ENCODE data around the gene COX4I2. TPM values are rescaled to one million over a fixed set of nuclear protein-coding genes. Genes with fewer than 3 reads are reported as not detected.
"Not testable (repeated sequence)": the region's sequence is repeated elsewhere in the genome, so short reads cannot be mapped to it uniquely, and the experiment has no call there.

Gene COX4I2
- total RNA-seq, 1 experiment from 2014 or later, result not detected

DNA sequence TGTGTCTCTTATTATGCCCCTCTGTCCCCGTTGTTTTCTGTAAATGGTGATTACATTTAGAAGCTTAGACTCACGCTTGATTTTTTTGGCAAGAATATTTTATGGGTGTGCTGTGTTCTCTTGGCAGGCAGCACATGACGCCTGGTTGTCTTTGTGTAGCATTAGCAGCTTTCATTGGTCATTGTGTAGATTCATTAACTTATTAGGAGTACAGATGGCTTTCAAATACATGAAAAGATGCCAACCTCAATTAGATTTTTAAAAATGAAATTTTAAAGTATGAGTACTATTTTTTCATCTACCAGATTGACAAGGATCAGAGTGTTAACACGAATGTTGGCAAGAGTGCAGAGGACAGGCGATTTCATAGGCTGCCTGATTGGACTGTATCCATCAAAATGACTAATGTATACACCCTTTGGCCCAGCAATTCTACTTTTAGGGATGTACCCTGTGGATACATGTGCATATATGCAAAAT, 15.2 kb downstream of the COX4I2 start:
- Histone ChIP-seq H3K9me3 (replicated peaks) (no peaks in the 10 kb centered on the region), H3K27me3 (replicated peaks) (no peaks in the 10 kb centered on the region), H3K4me3 (no peak overlapping the region), H3K27ac (no peak overlapping the region), H3K36me3 (no peaks in the 10 kb centered on the region), H3K4me1 (replicated peaks) (peaks cover 6% of the 10 kb centered on the region)
- no peak for DNase-seq (ENCODE audit: low read depth in 1 of 2, low spot score in 2 of 2)

DNA sequence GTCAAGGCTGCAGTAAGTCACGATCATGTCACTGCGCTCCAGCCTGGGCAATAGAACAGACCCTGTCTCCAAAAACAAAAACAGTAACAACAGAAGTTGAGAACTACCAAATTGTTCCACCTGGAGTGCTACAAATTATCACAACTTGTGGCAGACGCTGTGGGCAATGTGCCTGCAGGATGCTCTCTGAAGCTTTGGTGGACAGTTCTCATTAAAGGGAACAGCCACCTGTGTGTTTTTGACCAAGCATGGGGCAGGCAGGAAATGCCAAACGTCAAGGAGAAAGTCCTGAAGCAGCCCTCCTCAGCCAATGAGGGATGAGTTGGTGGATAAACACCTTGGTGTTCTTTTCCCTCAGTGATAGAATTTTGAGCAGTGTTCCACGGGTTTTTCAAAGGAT, 15.8 kb downstream of the COX4I2 start:
- Histone ChIP-seq H3K9me3 (replicated peaks) (no peaks in the 10 kb centered on the region), H3K4me3 (no peak overlapping the region), H3K27ac (no peak overlapping the region), H3K36me3 (no peaks in the 10 kb centered on the region), H3K4me1 (replicated peaks) (peaks cover 6% of the 10 kb centered on the region), H3K27me3 (replicated peaks) (no peaks in the 10 kb centered on the region)
- DNase-seq (ENCODE audit: low read depth in 1 of 2, low spot score in 2 of 2), result no peak

DNA sequence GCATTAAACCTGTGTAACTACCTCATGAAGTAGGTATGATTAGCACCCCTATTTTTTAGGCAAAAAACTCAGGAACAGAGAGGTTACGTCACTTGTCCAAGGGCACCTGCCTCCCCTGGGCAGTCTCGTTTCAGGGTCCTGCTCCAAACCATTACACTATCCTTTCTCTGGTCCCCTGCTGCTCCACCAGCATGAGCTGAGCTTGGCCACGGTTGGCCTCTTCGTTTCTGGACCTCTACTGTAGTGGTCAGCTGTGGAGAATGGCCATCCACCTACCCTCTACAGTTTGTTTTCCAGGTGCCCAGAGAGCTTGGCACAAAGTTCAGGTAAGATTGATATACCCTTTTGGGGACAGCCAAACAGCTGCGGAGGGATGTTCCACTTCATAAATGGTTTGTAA, 16.8 kb downstream of the COX4I2 start:
- no peak overlapping the region for H3K4me3 ChIP-seq
- no peak for DNase-seq (ENCODE audit: low read depth in 1 of 2, low spot score in 2 of 2)
- H3K27me3 ChIP-seq (replicated peaks), result no peaks in the 10 kb centered on the region
- H3K4me1 ChIP-seq (replicated peaks), result peaks cover 6% of the 10 kb centered on the region
- no peak overlapping the region for H3K27ac ChIP-seq
- H3K36me3 ChIP-seq, result no peaks in the 10 kb centered on the region
- H3K9me3 ChIP-seq (replicated peaks), result no peaks in the 10 kb centered on the region

DNA sequence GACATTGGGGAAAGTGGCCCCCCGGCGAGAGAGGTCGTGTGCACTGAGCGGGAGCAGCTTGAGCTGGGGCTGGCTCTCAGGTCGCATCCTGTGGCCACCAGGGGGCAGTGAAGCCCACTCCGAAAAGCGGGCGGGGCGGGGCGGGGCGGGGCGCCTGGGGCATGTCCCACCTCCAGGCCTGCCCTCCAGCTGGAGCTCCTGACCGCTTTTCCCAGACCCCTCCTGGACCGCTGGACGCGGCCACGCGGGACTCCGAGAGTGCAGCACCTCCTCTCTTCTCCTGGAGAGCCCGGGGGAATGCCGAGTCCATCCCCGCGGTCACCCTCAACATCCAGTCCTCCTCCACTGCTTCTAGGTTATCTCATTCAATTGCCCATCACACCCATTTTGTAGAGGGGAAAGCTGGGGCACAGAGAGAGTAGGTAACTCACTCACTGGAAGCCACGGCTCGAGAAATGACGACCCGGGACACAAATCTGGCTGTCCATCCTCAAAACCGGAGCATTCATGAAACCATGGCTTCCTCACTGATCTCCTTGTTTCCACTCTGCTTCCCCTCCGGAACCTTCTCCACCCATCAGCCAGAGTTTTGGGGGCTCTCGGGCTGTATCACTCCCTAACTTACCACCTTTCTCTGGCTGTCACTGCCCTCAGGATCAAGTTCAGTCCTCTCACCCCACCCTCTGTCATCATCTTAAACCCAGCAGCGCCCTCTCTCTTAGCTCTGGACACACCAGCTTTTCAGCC, 24.1 kb downstream of the COX4I2 start:
- H3K27me3 ChIP-seq (replicated peaks), result no peaks in the 10 kb centered on the region
- no peaks in the 10 kb centered on the region for H3K9me3 ChIP-seq (replicated peaks)
- peak overlapping the region; percentile 9; the same call in 1 of the 2 replicates for H3K4me3 ChIP-seq
- peak overlapping the region; percentile 49 for H3K27ac ChIP-seq
- peaks cover 33% of the 10 kb centered on the region for H3K36me3 ChIP-seq
- DNase-seq (ENCODE audit: low read depth in 1 of 2, low spot score in 2 of 2), result peak; percentile 81 to 82
- peaks cover 39% of the 10 kb centered on the region for H3K4me1 ChIP-seq (replicated peaks)

DNA sequence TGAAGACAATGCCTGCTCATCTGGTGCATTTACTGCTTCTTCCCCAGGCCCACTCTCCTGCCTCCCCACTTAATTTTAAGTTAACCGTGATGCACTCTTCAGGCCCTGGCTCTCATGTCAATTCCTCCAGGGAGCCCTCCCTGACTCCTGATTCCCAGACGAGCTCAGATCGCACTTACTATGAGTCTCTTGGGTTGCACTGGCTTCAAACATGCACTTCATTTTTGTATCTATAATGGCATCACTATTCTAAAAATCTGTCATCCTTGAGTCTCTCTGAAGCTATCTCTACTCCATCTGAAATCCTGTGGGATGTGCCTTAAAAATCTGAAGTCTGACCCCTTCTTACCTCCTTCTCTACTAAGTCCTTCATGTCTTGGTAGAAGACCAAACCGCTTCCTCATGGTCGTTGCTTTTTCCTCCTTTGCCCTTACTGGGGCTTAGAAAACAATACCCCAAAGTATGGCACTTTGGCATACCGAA, 24.7 kb downstream of the COX4I2 start:
- DNase-seq (ENCODE audit: low read depth in 1 of 2, low spot score in 2 of 2), result no peak
- no peaks in the 10 kb centered on the region for H3K27me3 ChIP-seq (replicated peaks)
- H3K27ac ChIP-seq, result no peak overlapping the region; the same call in 1 of the 2 replicates
- no peak overlapping the region for H3K4me3 ChIP-seq
- H3K9me3 ChIP-seq (replicated peaks), result no peaks in the 10 kb centered on the region
- peaks cover 39% of the 10 kb centered on the region for H3K4me1 ChIP-seq (replicated peaks)
- peaks cover 40% of the 10 kb centered on the region for H3K36me3 ChIP-seq

DNA sequence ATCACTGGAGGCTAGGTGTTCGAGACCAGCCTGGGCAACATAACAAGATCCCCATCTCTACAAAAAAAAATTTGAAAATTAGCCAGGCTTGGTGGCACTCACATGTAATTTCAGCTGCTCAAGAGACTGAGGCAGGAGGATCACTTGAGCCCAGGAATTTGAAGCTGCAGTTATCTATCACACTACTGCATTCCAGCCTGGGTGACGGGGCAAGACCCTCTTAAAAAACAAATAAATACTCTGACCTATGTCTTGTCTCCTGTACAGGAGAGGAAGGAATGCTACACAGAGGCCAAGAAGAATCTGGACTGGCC, 25.8 kb downstream of the COX4I2 start:
- Histone ChIP-seq H3K4me3 (no peak overlapping the region), H3K27ac (peak overlapping the region; percentile 41), H3K4me1 (replicated peaks) (peaks cover 39% of the 10 kb centered on the region), H3K27me3 (replicated peaks) (no peaks in the 10 kb centered on the region), H3K9me3 (replicated peaks) (no peaks in the 10 kb centered on the region), H3K36me3 (peaks cover 48% of the 10 kb centered on the region)
- peak in 1 of 2 experiments; percentile 75 for DNase-seq (ENCODE audit: low read depth in 1 of 2, low spot score in 2 of 2)

DNA sequence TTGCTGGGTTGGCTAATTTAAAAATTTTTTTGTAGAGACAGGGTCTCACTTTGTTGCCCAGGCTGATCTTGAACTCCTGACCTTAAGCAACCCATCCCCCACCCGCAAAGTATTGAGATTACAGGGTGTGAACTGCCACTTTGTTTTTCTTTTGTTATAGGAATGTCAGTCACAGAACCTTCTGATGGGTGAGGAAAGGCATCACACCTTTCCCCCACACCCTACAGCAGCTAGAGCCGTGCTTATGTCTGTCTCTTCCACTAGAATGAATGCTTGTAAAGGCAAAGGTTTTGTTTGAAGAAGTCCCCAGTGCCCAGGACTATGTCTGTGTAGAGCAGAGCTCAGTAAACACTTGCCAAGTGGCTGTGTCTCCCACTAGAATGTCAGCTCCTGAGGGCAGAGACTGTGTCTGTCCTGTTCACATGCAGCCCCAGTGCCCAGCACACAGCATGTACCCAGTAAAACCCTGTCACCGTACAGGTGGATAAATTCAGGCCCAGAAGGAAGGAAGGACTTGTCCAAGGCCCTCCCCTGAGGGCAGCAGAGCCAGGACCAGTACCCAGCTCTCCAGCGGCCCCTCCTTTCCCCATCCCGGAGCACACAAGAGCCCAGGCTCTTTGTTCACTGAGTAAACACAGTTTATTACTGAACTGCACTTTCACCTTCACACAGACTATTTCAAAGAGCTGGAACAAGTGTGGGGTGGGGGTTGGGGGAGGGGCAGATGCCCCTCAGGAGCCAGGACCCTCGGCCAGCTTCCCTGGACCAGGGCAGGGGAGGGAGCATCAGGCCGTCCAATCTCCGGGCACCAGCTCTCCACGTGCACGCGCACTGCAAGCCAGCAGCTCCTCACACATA, 26.4 kb downstream of the COX4I2 start:
- Histone ChIP-seq H3K27ac (peak overlapping the region; percentile 41), H3K4me1 (replicated peaks) (peaks cover 42% of the 10 kb centered on the region), H3K27me3 (replicated peaks) (no peaks in the 10 kb centered on the region), H3K9me3 (replicated peaks) (no peaks in the 10 kb centered on the region), H3K36me3 (peaks cover 54% of the 10 kb centered on the region), H3K4me3 (no peak overlapping the region)
- peak in 1 of 2 experiments; percentile 78 for DNase-seq (ENCODE audit: low read depth in 1 of 2, low spot score in 2 of 2)

DNA sequence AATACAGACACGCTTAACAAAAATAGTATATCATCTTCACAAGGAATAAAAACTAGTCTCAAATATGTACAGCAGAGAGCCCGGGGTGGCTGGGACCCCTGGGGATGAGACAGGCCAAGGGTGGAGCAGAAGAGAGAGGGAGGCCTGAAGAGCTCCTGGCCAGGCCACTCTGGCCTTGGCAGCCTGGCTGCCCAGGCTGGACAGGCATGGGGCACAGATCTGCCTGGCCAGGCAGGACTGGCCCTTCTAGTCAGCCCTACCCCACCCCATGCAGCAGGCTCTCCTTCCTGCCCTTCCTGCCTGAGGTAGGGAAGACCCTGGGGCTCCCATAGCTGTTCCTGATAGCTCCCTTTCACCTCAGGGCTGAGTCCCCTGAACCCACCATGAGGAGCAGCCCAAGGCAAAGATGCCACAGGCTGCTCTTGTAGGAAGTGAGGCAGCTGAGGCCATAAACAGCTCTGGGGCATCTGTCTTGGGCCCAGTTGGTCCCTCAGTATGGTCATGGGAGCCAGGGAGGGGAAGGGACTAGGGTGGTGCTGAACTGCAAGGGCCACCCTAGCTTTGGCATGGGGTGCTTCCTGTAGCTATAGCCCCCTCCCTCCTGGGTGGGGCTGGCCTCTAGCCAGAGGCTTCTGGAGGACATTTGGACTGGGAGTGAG, 27.1 kb downstream of the COX4I2 start:
- Histone ChIP-seq H3K4me3 (no peak overlapping the region), H3K9me3 (replicated peaks) (no peaks in the 10 kb centered on the region), H3K4me1 (replicated peaks) (peaks cover 50% of the 10 kb centered on the region), H3K27me3 (replicated peaks) (no peaks in the 10 kb centered on the region), H3K27ac (no peak overlapping the region), H3K36me3 (peaks cover 61% of the 10 kb centered on the region)
- peak in 1 of 2 experiments; percentile 17 for DNase-seq (ENCODE audit: low read depth in 1 of 2, low spot score in 2 of 2)

DNA sequence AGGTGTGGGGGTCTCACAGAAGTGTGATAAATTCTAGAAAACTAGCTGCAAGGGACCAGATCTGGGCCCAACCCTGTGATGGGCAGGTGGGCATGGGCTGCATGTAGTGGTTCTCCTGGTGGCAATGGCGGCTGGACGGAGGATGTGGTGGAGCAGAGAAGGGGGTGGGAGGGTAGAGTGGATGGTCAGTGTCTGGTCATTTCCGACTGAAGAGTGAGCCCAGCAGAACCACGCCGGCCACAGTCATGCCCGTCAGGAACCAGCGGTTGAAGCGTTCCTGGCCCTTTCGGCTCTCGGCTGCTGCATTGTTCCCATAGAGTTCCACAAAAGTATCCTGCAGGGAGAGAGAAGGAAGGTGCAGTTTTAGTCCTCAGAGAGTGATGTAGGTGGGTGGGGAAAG, 28.0 kb downstream of the COX4I2 start:
- H3K4me3 ChIP-seq, result no peak overlapping the region
- H3K4me1 ChIP-seq (replicated peaks), result peaks cover 59% of the 10 kb centered on the region
- H3K27ac ChIP-seq, result no peak overlapping the region
- peaks cover 63% of the 10 kb centered on the region for H3K36me3 ChIP-seq
- H3K9me3 ChIP-seq (replicated peaks), result no peaks in the 10 kb centered on the region
- no peaks in the 10 kb centered on the region for H3K27me3 ChIP-seq (replicated peaks)
- no peak for DNase-seq (ENCODE audit: low read depth in 1 of 2, low spot score in 2 of 2)

DNA sequence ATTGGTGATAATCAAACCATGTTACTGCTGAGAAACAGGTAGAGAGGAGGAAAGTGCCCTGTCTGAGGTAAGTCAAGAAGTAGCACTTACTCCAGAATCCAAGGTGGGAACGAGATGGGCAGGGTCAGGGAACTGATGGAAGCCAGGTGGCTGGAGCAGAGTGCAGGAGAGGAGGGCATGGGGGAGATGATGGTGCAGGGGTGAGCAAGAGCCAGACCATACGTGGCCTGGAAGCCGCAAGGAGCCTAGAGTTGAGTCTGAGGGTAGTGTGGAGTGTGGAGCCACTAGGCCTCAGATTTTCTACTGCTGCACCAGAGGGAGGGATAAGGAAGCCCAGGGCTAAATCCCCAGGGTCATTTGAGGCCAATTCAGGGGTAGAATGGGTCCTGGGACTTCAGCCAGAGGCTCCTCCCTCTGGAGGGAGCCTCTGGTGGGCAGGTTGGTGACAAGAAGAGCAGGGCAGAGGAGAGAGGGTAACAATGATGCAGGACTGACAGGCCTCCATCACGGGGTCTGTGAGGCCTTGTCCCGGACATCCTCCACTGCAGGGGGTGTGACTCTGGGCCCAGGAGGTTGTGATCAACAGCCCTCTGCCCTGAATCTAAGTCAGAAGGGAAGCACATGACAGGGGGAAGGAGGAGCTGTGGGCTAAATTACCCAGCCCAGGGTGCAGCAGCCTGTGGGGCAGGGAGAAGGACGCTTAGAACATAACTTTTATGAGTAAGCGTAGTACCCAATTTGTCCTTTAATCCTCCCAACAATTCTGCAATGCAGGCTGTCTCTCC, 28.7 kb downstream of the COX4I2 start:
- no peaks in the 10 kb centered on the region for H3K9me3 ChIP-seq (replicated peaks)
- H3K4me1 ChIP-seq (replicated peaks), result peaks cover 66% of the 10 kb centered on the region
- H3K36me3 ChIP-seq, result peaks cover 69% of the 10 kb centered on the region
- no peak overlapping the region for H3K27ac ChIP-seq
- no peaks in the 10 kb centered on the region for H3K27me3 ChIP-seq (replicated peaks)
- DNase-seq (ENCODE audit: low read depth in 1 of 2, low spot score in 2 of 2), result no peak
- H3K4me3 ChIP-seq, result no peak overlapping the region

DNA sequence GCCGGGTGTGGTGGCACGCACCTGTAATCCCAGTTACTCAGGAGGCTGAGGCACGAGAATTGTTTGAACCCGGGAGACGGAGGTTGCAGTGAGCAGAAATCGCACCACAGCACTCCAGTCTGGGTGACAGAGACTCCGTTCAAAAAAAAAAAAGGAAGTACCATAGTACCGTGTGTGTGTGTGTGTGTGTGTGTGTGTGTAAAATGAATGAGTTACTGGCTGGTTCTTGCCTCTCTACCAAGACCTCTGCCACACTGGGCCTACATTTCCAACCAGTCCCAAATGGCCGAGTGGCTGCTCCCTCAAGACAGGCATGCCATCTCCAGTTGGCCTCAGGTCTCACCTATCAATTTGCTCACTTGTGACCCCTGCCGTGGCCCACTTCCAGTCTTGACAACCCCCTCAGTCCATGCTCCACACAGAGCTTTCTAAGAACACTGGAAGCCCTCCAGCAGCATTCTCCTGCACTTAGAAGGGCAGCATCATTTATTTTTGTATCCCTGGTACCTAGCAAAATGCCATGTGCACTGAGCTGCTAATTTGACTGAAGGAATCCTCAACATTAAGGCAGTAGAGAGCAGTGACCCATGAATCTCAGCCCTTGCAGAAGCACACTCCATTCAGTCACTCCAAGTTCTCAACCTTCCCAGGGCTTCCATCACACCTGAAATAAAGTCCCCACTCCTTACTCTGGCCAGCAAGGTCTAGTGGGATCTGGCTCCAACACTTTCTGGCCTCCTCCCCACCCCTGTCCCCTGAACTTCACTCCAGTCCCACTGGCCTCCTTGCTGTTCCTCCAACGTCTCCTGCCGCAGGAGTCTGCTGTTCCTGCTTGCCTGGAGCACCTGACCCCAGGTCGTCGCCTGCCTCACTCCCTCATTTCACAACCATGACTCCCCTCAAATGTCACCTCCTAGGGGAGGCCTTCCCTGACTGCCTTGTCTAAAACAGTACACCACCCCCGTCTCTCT, 29.9 kb downstream of the COX4I2 start:
- no peaks in the 10 kb centered on the region for H3K9me3 ChIP-seq (replicated peaks)
- H3K4me3 ChIP-seq, result no peak overlapping the region
- H3K36me3 ChIP-seq, result peaks cover 67% of the 10 kb centered on the region
- no peak overlapping the region for H3K27ac ChIP-seq
- H3K27me3 ChIP-seq (replicated peaks), result no peaks in the 10 kb centered on the region
- peaks cover 65% of the 10 kb centered on the region for H3K4me1 ChIP-seq (replicated peaks)
- no peak for DNase-seq (ENCODE audit: low read depth in 1 of 2, low spot score in 2 of 2)

DNA sequence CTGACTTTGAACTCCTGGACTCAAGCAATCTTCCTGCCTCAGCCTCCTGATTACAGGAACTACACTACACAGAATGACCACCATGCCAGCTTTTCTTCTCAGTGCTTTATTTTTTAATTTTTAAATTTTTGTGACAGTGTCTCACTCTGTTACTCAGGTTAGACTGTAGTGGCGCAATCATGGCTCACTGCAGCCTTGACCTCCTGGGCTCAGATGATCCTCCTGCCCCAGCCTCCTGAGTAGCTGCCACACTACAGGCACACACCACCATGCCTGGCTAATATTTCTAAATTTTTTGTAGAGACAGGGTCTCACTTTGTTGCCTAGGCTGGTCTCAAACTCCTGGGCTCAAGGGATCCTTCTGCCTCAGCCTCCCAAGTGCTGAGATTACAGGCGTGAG, 31.2 kb downstream of the COX4I2 start:
- H3K4me3 ChIP-seq; H3K27ac ChIP-seq; DNase-seq (ENCODE audit: low read depth in 1 of 2, low spot score in 2 of 2); H3K27me3 ChIP-seq (replicated peaks); H3K9me3 ChIP-seq (replicated peaks): not testable (repeated sequence)
- Histone ChIP-seq H3K36me3 (peaks cover 71% of the 10 kb centered on the region), H3K4me1 (replicated peaks) (peaks cover 54% of the 10 kb centered on the region)
